ENCODE measurements around the gene TTC38. TPM values are rescaled to one million over a fixed set of nuclear protein-coding genes. Genes with fewer than 3 reads are reported as not detected.

Gene TTC38
- total and polyA plus RNA-seq, 2 donors (not counting 3 experiments of a cell fraction or from before 2014, with no cell fraction given), result 31.6 to 39.7 TPM

- ChIA-PET CTCF (interaction anchor here (1.8 kb wide), 1 partner anchor 18 kb away, joined by 7 read pairs; no protein-coding TSS in a partner anchor), POLR2A (no interaction called here)
- peaks cover 9% of the 10 kb centered on the region for H3K79me2 ChIP-seq (ENCODE audit: control insufficient read depth, insufficient read depth, low read length)
- H3K27me3 ChIP-seq (ENCODE audit: control insufficient read depth in 2 of 2, insufficient read depth in 2 of 2, low read length in 2 of 2), result no peaks in the 10 kb centered on the region
- H2AFZ ChIP-seq (ENCODE audit: low read depth, low read length), result no peak overlapping the region
- dilution Hi-C loops (cut with MboI; ENCODE audit: extremely low pct_ligation_motif_present, low sequenced_read_pairs), result no loop called here
- no peak overlapping the region for H3K4me3 ChIP-seq (replicated peaks in 1 of 3; ENCODE audit: insufficient read depth in 1 of 3, low read depth in 1 of 3, low read length in 3 of 3)
- H3K4me2 ChIP-seq (ENCODE audit: insufficient read depth, low read length), result peak overlapping the region; percentile 73
- peak; percentile 18 for FAIRE-seq
- TF ChIP-seq POLR2A (IDR thresholded peaks at IDR 0.05; ENCODE audit: low read depth, low read length) (no peak), JUN (IDR thresholded peaks at IDR 0.05; ENCODE audit: borderline replicate concordance, insufficient read depth, insufficient read length, low read depth) (no peak), FOS (IDR thresholded peaks at IDR 0.05; ENCODE audit: borderline replicate concordance, insufficient read depth, low read length) (no peak), MYC (IDR thresholded peaks at IDR 0.05; ENCODE audit: low read depth, low read length) (no peak), GATA2 (IDR thresholded peaks at IDR 0.05; ENCODE audit: insufficient read depth, insufficient read length, low read depth, low read length) (no peak), EZH2 (IDR thresholded peaks at IDR 0.05; ENCODE audit: borderline replicate concordance, low read depth, low read length, severe bottlenecking) (no peak), POLR2AphosphoS5 (IDR thresholded peaks at IDR 0.05; ENCODE audit: insufficient read depth, low read depth, low read length) (no peak)
- TF ChIP-seq, protein P1, sequence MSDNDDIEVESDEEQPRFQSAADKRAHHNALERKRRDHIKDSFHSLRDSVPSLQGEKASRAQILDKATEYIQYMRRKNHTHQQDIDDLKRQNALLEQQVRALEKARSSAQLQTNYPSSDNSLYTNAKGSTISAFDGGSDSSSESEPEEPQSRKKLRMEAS (IDR thresholded peaks at IDR 0.05; ENCODE audit: insufficient read depth, insufficient read length), result no peak
- TF ChIP-seq, protein P2, sequence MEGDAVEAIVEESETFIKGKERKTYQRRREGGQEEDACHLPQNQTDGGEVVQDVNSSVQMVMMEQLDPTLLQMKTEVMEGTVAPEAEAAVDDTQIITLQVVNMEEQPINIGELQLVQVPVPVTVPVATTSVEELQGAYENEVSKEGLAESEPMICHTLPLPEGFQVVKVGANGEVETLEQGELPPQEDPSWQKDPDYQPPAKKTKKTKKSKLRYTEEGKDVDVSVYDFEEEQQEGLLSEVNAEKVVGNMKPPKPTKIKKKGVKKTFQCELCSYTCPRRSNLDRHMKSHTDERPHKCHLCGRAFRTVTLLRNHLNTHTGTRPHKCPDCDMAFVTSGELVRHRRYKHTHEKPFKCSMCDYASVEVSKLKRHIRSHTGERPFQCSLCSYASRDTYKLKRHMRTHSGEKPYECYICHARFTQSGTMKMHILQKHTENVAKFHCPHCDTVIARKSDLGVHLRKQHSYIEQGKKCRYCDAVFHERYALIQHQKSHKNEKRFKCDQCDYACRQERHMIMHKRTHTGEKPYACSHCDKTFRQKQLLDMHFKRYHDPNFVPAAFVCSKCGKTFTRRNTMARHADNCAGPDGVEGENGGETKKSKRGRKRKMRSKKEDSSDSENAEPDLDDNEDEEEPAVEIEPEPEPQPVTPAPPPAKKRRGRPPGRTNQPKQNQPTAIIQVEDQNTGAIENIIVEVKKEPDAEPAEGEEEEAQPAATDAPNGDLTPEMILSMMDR (IDR thresholded peaks at IDR 0.05; ENCODE audit: extremely low read depth in 1 of 2, insufficient read depth in 1 of 2, low read depth in 1 of 2, low read length in 2 of 2), result no peak
- H3K9me1 ChIP-seq (replicated peaks; ENCODE audit: control insufficient read depth, extremely low read depth, insufficient read depth, low read length), result no peaks in the 10 kb centered on the region
- BruUV-seq (replicated peaks), result no TSS peak
- no peak overlapping the region for H3K27ac ChIP-seq (ENCODE audit: insufficient read depth, low read depth, low read length)
- no peak overlapping the region for H3K9ac ChIP-seq (replicated peaks; ENCODE audit: extremely low read depth, insufficient read depth, low read length)
- H3K4me1 ChIP-seq (ENCODE audit: control insufficient read depth, extremely low read depth, insufficient read depth, low read length), result peaks cover 20% of the 10 kb centered on the region
- no peaks in the 10 kb centered on the region for H3K9me3 ChIP-seq (replicated peaks; ENCODE audit: control insufficient read depth, insufficient read depth, low read length)
- peaks cover 0 to 15% of the 10 kb centered on the region in 2 experiments for H3K36me3 ChIP-seq (ENCODE audit: control insufficient read depth in 2 of 2, extremely low read depth in 1 of 2, insufficient read depth in 2 of 2, low read length in 2 of 2)
- H4K20me1 ChIP-seq (replicated peaks; ENCODE audit: control insufficient read depth, extremely low read depth, insufficient read depth, low read length), result no peaks in the 10 kb centered on the region
- peak; percentile 10 for DNase-seq (ENCODE audit: low read depth, low spot score)
- intact Hi-C loops (cut with micrococcal nuclease), result loop anchor here (5.0 kb wide), 1 partner anchor 272 kb away; no protein-coding TSS in a partner anchor
Measured at GRCh38 chr22:46269564-46269963, 1.8 kb downstream of the TTC38 start.

Measured in endothelial cell of umbilical vein (primary cell).